ENCODE measurements around the gene AGXT2. TPM values are rescaled to one million over a fixed set of nuclear protein-coding genes. Genes with fewer than 3 reads are reported as not detected.

AGXT2 gene
- total RNA-seq, 1 donor from 2014 or later = not detected

- Mint-ChIP-seq H3K36me3 (no peaks in the 10 kb centered on the region), H3K4me3 (no peak overlapping the region), H3K9me3 (no peaks in the 10 kb centered on the region), H3K27me3 (ENCODE audit: low read depth) (no peaks in the 10 kb centered on the region), H3K27ac (no peak overlapping the region), H3K4me1 (peaks cover 5% of the 10 kb centered on the region)
- no peak for TF ChIP-seq CTCF (IDR thresholded peaks at IDR 0.05; ENCODE audit: unreplicated experiment)
- no peak for DNase-seq (ENCODE audit: low spot score in 2 of 2, unreplicated experiment in 2 of 2)
Observed at GRCh38 chr5:35061211-35061770, 13.5 kb upstream of the AGXT2 start.

GRCh38 chr5:35060236-35060635, 12.5 kb upstream of the AGXT2 start:
- DNase-seq (ENCODE audit: low spot score in 2 of 2, unreplicated experiment in 2 of 2) = no peak
- H3K27me3 Mint-ChIP-seq (ENCODE audit: low read depth) = no peaks in the 10 kb centered on the region
- no peak for TF ChIP-seq CTCF (IDR thresholded peaks at IDR 0.05; ENCODE audit: unreplicated experiment)
- H3K27ac Mint-ChIP-seq = no peak overlapping the region
- no peaks in the 10 kb centered on the region for H3K9me3 Mint-ChIP-seq
- H3K4me3 Mint-ChIP-seq = no peak overlapping the region
- no peaks in the 10 kb centered on the region for H3K36me3 Mint-ChIP-seq
- H3K4me1 Mint-ChIP-seq = peaks cover 10% of the 10 kb centered on the region

GRCh38 chr5:35059251-35059650, 11.5 kb upstream of the AGXT2 start:
- H3K36me3 Mint-ChIP-seq = no peaks in the 10 kb centered on the region
- no peak overlapping the region for H3K4me3 Mint-ChIP-seq
- no peak for TF ChIP-seq CTCF (IDR thresholded peaks at IDR 0.05; ENCODE audit: unreplicated experiment)
- H3K4me1 Mint-ChIP-seq = peaks cover 13% of the 10 kb centered on the region
- no peaks in the 10 kb centered on the region for H3K9me3 Mint-ChIP-seq
- H3K27ac Mint-ChIP-seq = no peak overlapping the region
- DNase-seq (ENCODE audit: low spot score in 2 of 2, unreplicated experiment in 2 of 2) = no peak
- H3K27me3 Mint-ChIP-seq (ENCODE audit: low read depth) = no peaks in the 10 kb centered on the region

GRCh38 chr5:35058374-35058788, 10.6 kb upstream of the AGXT2 start:
- Mint-ChIP-seq H3K36me3 (no peaks in the 10 kb centered on the region), H3K27ac (no peak overlapping the region), H3K4me1 (peaks cover 11% of the 10 kb centered on the region), H3K4me3 (no peak overlapping the region), H3K27me3 (ENCODE audit: low read depth) (no peaks in the 10 kb centered on the region), H3K9me3 (no peaks in the 10 kb centered on the region)
- TF ChIP-seq CTCF (IDR thresholded peaks at IDR 0.05; ENCODE audit: unreplicated experiment) = no peak
- no peak for DNase-seq (ENCODE audit: low spot score in 2 of 2, unreplicated experiment in 2 of 2)

- H3K9me3 Mint-ChIP-seq = peaks cover 5% of the 10 kb centered on the region
- H3K27me3 Mint-ChIP-seq (ENCODE audit: low read depth) = no peaks in the 10 kb centered on the region
- peaks cover 8% of the 10 kb centered on the region for H3K4me1 Mint-ChIP-seq
- no peak overlapping the region for H3K4me3 Mint-ChIP-seq
- H3K36me3 Mint-ChIP-seq = no peaks in the 10 kb centered on the region
- no peak for TF ChIP-seq CTCF (IDR thresholded peaks at IDR 0.05; ENCODE audit: unreplicated experiment)
- no peak overlapping the region for H3K27ac Mint-ChIP-seq
- no peak for DNase-seq (ENCODE audit: low spot score in 2 of 2, unreplicated experiment in 2 of 2)
Observed at GRCh38 chr5:35056686-35057085, 8.9 kb upstream of the AGXT2 start.

- Mint-ChIP-seq H3K9me3 (peaks cover 13% of the 10 kb centered on the region), H3K36me3 (no peaks in the 10 kb centered on the region), H3K27me3 (ENCODE audit: low read depth) (no peaks in the 10 kb centered on the region), H3K27ac (no peak overlapping the region), H3K4me3 (no peak overlapping the region), H3K4me1 (peaks cover 8% of the 10 kb centered on the region)
- TF ChIP-seq CTCF (IDR thresholded peaks at IDR 0.05; ENCODE audit: unreplicated experiment) = no peak
- no peak for DNase-seq (ENCODE audit: low spot score in 2 of 2, unreplicated experiment in 2 of 2)
Observed at GRCh38 chr5:35052838-35053237, 5.1 kb upstream of the AGXT2 start.

Data from mesothelial cell of epicardium (in vitro differentiated cells).